ENCODE measurements around the gene PTPRD.

- no peak for TF ChIP-seq CTCF (conservative IDR thresholded peaks at IDR 0.05 in 1 of 2, IDR thresholded peaks at IDR 0.05 in 1 of 2; ENCODE audit: extremely low read depth in 1 of 2, insufficient read depth in 1 of 2, low read depth in 1 of 2, low read length in 2 of 2)
- no peak for TF ChIP-seq EZH2 (IDR thresholded peaks at IDR 0.05; ENCODE audit: borderline replicate concordance, low read length)
These were observed 2250.6 kb downstream of the PTPRD start for GRCh38 chr9:8362250-8362649.
